ENCODE data around the gene KLF11.

KLF11 gene

DNA sequence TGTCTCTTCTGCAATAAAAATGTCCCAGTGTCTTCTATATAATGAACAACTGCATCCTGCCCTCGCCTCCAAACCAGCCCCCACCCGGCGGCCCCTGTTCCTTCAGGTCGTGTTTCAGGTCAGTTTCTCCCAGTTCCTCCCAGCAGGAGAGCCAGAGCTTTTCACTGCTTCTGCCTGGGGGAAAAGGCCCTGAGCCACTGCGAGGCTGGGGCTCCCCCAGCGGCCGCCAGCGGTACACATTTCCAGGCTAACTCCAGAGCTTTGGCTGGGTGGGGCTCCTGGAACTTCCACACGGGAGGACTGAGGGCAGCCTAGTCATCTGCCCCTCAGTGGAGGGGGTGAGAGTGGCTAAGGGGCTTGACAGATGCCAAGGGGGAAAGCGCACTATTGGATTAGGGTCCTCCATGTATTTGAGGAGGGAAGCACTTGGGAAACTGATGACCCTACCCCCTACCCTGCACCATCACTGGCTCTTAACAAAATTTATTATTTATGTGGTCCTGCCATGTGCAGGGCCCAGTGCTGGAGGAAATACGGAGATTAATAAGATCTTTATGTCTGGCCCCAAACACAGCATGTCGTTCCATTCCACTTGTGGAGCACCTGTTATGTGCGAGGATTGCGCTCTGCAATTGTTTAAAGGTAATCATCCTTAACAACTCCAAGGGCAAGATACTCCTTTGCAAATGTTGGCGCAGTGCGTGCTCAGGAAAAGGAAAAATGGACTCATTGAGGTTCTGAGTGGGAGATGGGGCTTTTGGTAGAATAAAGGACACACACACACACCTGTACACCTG is 54.2 kb downstream of the KLF11 start:
- Histone ChIP-seq H3K79me2 (ENCODE audit: control insufficient read depth, low read length) (no peaks in the 10 kb centered on the region), H4K20me1 (ENCODE audit: control insufficient read depth, insufficient read depth, low read depth, low read length) (no peaks in the 10 kb centered on the region), H3F3A (ENCODE audit: control insufficient read depth, insufficient read depth) (no peaks in the 10 kb centered on the region), H3K27ac (ENCODE audit: low read depth, low read length) (no peak overlapping the region), H3K4me3 (ENCODE audit: low read length) (no peak overlapping the region), H3K4me2 (ENCODE audit: low read length) (no peak overlapping the region; the same call in 1 of the 2 replicates), H3K27me3 (ENCODE audit: control insufficient read depth, low read length) (no peaks in the 10 kb centered on the region), H3K36me3 (ENCODE audit: control insufficient read depth, low read length) (0 out of 2 replicates have a peak, but pooled peaks cover 2% of the 10 kb centered on the region), H3K9me2 (replicated peaks; ENCODE audit: control insufficient read depth, low read length) (no peaks in the 10 kb centered on the region), H3K4me1 (ENCODE audit: control insufficient read depth, low read length) (peaks cover 20% of the 10 kb centered on the region), H3K9me3 (ENCODE audit: control insufficient read depth, insufficient read depth, low read length) (peaks cover 2% of the 10 kb centered on the region)
- TF ChIP-seq, protein P1, sequence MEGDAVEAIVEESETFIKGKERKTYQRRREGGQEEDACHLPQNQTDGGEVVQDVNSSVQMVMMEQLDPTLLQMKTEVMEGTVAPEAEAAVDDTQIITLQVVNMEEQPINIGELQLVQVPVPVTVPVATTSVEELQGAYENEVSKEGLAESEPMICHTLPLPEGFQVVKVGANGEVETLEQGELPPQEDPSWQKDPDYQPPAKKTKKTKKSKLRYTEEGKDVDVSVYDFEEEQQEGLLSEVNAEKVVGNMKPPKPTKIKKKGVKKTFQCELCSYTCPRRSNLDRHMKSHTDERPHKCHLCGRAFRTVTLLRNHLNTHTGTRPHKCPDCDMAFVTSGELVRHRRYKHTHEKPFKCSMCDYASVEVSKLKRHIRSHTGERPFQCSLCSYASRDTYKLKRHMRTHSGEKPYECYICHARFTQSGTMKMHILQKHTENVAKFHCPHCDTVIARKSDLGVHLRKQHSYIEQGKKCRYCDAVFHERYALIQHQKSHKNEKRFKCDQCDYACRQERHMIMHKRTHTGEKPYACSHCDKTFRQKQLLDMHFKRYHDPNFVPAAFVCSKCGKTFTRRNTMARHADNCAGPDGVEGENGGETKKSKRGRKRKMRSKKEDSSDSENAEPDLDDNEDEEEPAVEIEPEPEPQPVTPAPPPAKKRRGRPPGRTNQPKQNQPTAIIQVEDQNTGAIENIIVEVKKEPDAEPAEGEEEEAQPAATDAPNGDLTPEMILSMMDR (IDR thresholded peaks at IDR 0.05; ENCODE audit: low read depth, low read length, poor library complexity, severe bottlenecking), result peak; percentile 96
- TF ChIP-seq EZH2phosphoT487 (IDR thresholded peaks at IDR 0.05; ENCODE audit: borderline replicate concordance, low read length), result no peak

DNA sequence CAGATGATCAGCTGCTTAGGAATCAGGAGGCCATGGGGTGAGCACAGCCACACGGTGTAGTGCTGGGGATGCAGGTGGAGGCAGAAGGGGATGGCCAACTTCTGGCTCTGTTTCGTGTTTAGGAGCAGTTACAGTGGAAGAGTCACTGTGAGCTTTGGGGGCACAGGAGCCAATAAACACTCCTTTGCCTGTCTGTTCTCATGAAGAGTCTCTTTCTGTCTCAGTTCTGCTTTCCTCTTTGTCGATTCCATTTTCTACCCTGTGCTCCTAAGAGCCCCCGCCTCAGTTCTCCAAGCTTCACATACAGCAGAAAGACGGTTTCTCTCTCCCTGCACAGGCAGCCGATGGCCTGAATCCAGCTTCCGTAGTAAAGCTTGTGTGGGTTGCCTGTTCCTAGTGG is 58.1 kb downstream of the KLF11 start:
- H3F3A ChIP-seq (ENCODE audit: control insufficient read depth, insufficient read depth), result no peaks in the 10 kb centered on the region
- no peak overlapping the region for H3K27ac ChIP-seq (ENCODE audit: low read depth, low read length)
- H3K36me3 ChIP-seq (ENCODE audit: control insufficient read depth, low read length), result no peaks in the 10 kb centered on the region
- no peak for TF ChIP-seq EZH2phosphoT487 (IDR thresholded peaks at IDR 0.05; ENCODE audit: borderline replicate concordance, low read length)
- peaks cover 27% of the 10 kb centered on the region for H3K4me1 ChIP-seq (ENCODE audit: control insufficient read depth, low read length)
- H3K79me2 ChIP-seq (ENCODE audit: control insufficient read depth, low read length), result no peaks in the 10 kb centered on the region
- H3K9me3 ChIP-seq (ENCODE audit: control insufficient read depth, insufficient read depth, low read length), result no peaks in the 10 kb centered on the region
- H3K9me2 ChIP-seq (replicated peaks; ENCODE audit: control insufficient read depth, low read length), result no peaks in the 10 kb centered on the region
- H3K4me3 ChIP-seq (ENCODE audit: low read length), result no peak overlapping the region
- 0 out of 2 replicates have a peak overlapping the region, but pooled peaks have one; percentile 5 for H3K4me2 ChIP-seq (ENCODE audit: low read length)
- no peaks in the 10 kb centered on the region for H4K20me1 ChIP-seq (ENCODE audit: control insufficient read depth, insufficient read depth, low read depth, low read length)
- H3K27me3 ChIP-seq (ENCODE audit: control insufficient read depth, low read length), result no peaks in the 10 kb centered on the region

DNA sequence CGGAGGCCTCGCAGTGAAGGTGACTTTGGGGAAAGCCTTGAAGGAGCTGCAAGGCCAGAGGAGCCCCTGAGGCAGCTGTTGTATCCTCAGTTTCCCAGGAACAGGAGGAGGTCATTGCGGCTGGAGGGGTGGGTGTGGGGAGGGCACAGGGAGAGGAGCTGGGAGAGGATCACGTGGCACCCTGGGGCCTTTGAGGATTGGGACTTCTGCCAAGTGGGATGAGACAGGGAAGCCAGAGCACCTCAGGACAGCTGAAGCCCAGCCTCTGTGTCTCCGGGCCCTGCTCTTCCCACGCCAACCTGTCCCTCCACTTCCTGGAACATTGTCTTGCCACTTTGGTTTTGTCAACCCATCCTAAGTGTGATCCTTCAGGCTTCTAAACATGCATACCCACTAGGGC is 59.8 kb downstream of the KLF11 start:
- H3K9me2 ChIP-seq (replicated peaks; ENCODE audit: control insufficient read depth, low read length), result no peaks in the 10 kb centered on the region
- no peak overlapping the region for H3K4me2 ChIP-seq (ENCODE audit: low read length)
- H4K20me1 ChIP-seq (ENCODE audit: control insufficient read depth, insufficient read depth, low read depth, low read length), result no peaks in the 10 kb centered on the region

More for the DNA sequence above, 59.8 kb downstream of the KLF11 start:
- no peaks in the 10 kb centered on the region for H3K9me3 ChIP-seq (ENCODE audit: control insufficient read depth, insufficient read depth, low read length)
- no peaks in the 10 kb centered on the region for H3K27me3 ChIP-seq (ENCODE audit: control insufficient read depth, low read length)
- H3F3A ChIP-seq (ENCODE audit: control insufficient read depth, insufficient read depth), result no peaks in the 10 kb centered on the region
- no peak overlapping the region for H3K27ac ChIP-seq (ENCODE audit: low read depth, low read length)
- no peaks in the 10 kb centered on the region for H3K36me3 ChIP-seq (ENCODE audit: control insufficient read depth, low read length)
- TF ChIP-seq, protein P1 (IDR thresholded peaks at IDR 0.05; ENCODE audit: low read depth, low read length, poor library complexity, severe bottlenecking), result no peak
- TF ChIP-seq EZH2phosphoT487 (IDR thresholded peaks at IDR 0.05; ENCODE audit: borderline replicate concordance, low read length), result no peak
- H3K4me1 ChIP-seq (ENCODE audit: control insufficient read depth, low read length), result peaks cover 19% of the 10 kb centered on the region
- no peak overlapping the region for H3K4me3 ChIP-seq (ENCODE audit: low read length)
- H3K79me2 ChIP-seq (ENCODE audit: control insufficient read depth, low read length), result no peaks in the 10 kb centered on the region

All from DOHH2 (cell line).